WTC11 (cell line): ENCODE data around the gene CCSER1. TPM values are rescaled to one million over a fixed set of nuclear protein-coding genes. Genes with fewer than 3 reads are reported as not detected.

Source experiments
- ATAC-seq: fragments of 200-7000 bp; cut with Tn5 transposase; 2 replicates; pipeline ENCODE4 v1.10.0; 2021; ENCODE audit warnings: mild to moderate bottlenecking, moderate library complexity
- CTCF ChIA-PET: fragments of 300-600 bp; sonication (Branson Sonifier 250); formaldehyde crosslinking; loops from one replicate; lab custom pipeline; 2021; ENCODE audit warnings: antibody characterized with exemption; lab: Charles Lee
- POLR2A ChIA-PET: fragments of 350-600 bp; sonication (Branson Sonifier 250); formaldehyde crosslinking; loops from one replicate; lab custom pipeline; 2021; ENCODE audit warnings: antibody characterized with exemption; lab: Charles Lee
- DNase-seq: peaks from one replicate; pipeline ENCODE4 v3.0.0; 2021; ENCODE audit warnings: low spot score
- H3K27ac Mint-ChIP-seq: 2 replicates; pipeline ENCODE4 v1.8.0; 2021; ENCODE audit warnings: mixed read lengths
- H3K27me3 Mint-ChIP-seq: 2 replicates; pipeline ENCODE4 v1.8.0; 2021; ENCODE audit warnings: low read depth, mild to moderate bottlenecking, moderate library complexity, mixed read lengths
- H3K36me3 Mint-ChIP-seq: 2 replicates; pipeline ENCODE4 v1.8.0; 2021; ENCODE audit warnings: mixed read lengths
- H3K4me1 Mint-ChIP-seq: 2 replicates; pipeline ENCODE4 v1.8.0; 2022; ENCODE audit warnings: mixed read lengths
- H3K4me3 Mint-ChIP-seq: 2 replicates; pipeline ENCODE4 v1.8.0; 2021; ENCODE audit warnings: mild to moderate bottlenecking, moderate library complexity, mixed read lengths
- H3K9me3 Mint-ChIP-seq: 2 replicates; pipeline ENCODE4 v1.8.0; 2021; ENCODE audit warnings: mixed read lengths
- CBFB ChIP-seq: sonication (generic); formaldehyde crosslinking; IDR thresholded peaks from 2 replicates; pipeline ENCODE4 v1.8.1; 2022; ENCODE audit warnings: mild to moderate bottlenecking, low read depth, missing genetic modification reagents
- ELF4 ChIP-seq: sonication (generic); formaldehyde crosslinking; IDR thresholded peaks from 2 replicates; pipeline ENCODE4 v1.8.1; 2022; ENCODE audit warnings: low read depth, mild to moderate bottlenecking, moderate library complexity, missing genetic modification reagents
- ETV6 ChIP-seq: sonication (generic); formaldehyde crosslinking; IDR thresholded peaks from 2 replicates; pipeline ENCODE4 v1.8.1; 2022; ENCODE audit warnings: mild to moderate bottlenecking, missing genetic modification reagents
- FOXK1 ChIP-seq: sonication (generic); formaldehyde crosslinking; IDR thresholded peaks from 2 replicates; pipeline ENCODE4 v1.8.0; 2022; ENCODE audit warnings: mild to moderate bottlenecking, moderate library complexity, missing genetic modification reagents
- FOXP1 ChIP-seq: sonication (generic); formaldehyde crosslinking; IDR thresholded peaks from 2 replicates; pipeline ENCODE4 v1.8.0; 2022; ENCODE audit warnings: missing genetic modification reagents, mild to moderate bottlenecking, moderate library complexity, borderline replicate concordance
- HMGA2 ChIP-seq: fragments of 250-450 bp; sonication (Bioruptor Pico); IDR thresholded peaks from 2 replicates; pipeline ENCODE4 v1.4.0; 2021; ENCODE audit warnings: mild to moderate bottlenecking, moderate library complexity
- JAZF1 ChIP-seq: fragments of 250-450 bp; sonication (Bioruptor Pico); IDR thresholded peaks from 2 replicates; pipeline ENCODE4 v1.9.0; 2021; ENCODE audit warnings: moderate library complexity, mild to moderate bottlenecking, inconsistent platforms
- NR1H2 ChIP-seq: sonication (generic); formaldehyde crosslinking; IDR thresholded peaks from 2 replicates; pipeline ENCODE4 v1.9.0; 2021; ENCODE audit warnings: mild to moderate bottlenecking, moderate library complexity, missing genetic modification reagents
- SMAD4 ChIP-seq: sonication (generic); formaldehyde crosslinking; IDR thresholded peaks from 2 replicates; pipeline ENCODE4 v1.8.0; 2022; ENCODE audit warnings: mild to moderate bottlenecking, missing genetic modification reagents
- TEAD1 ChIP-seq: sonication (generic); formaldehyde crosslinking; IDR thresholded peaks from 2 replicates; pipeline ENCODE4 v1.8.0; 2022; ENCODE audit warnings: mild to moderate bottlenecking, missing genetic modification reagents
- ZNF232 ChIP-seq: sonication (generic); formaldehyde crosslinking; IDR thresholded peaks from 2 replicates; pipeline ENCODE4 v1.8.0; 2022; ENCODE audit warnings: mild to moderate bottlenecking, missing genetic modification reagents
- ZNF317 ChIP-seq: sonication (generic); formaldehyde crosslinking; IDR thresholded peaks from 2 replicates; pipeline ENCODE4 v1.8.1; 2023; ENCODE audit warnings: low read depth, mild to moderate bottlenecking, moderate library complexity, missing genetic modification reagents, borderline replicate concordance
- total RNA-seq: library from RNA; stranded (reverse); gene quantifications from 3 replicates; pipeline ENCODE4 v1.2.3, GENCODE V29; 2021
- TF ChIP-seq, protein P1 (sequence below): sonication (generic); formaldehyde crosslinking; IDR thresholded peaks from 2 replicates; pipeline ENCODE4 v1.8.1; 2022; ENCODE audit warnings: missing genetic modification reagents, borderline replicate concordance
- TF ChIP-seq, protein P2 (sequence below): sonication (generic); formaldehyde crosslinking; conservative IDR thresholded peaks from 2 replicates; pipeline ENCODE4 v1.8.1; 2023; ENCODE audit warnings: mild to moderate bottlenecking, low read depth, missing genetic modification reagents, moderate library complexity
- TF ChIP-seq, protein P3 (sequence below): sonication (generic); formaldehyde crosslinking; IDR thresholded peaks from 2 replicates; pipeline ENCODE4 v1.8.1; 2023; ENCODE audit warnings: mild to moderate bottlenecking, missing genetic modification reagents, borderline replicate concordance
- TF ChIP-seq, protein P4 (sequence below): sonication (generic); formaldehyde crosslinking; IDR thresholded peaks from 2 replicates; pipeline ENCODE4 v1.8.0; 2023; ENCODE audit warnings: mild to moderate bottlenecking, missing genetic modification reagents
- TF ChIP-seq, protein P5 (sequence below): sonication (generic); formaldehyde crosslinking; IDR thresholded peaks from 2 replicates; pipeline ENCODE4 v1.8.1; 2023; ENCODE audit warnings: mild to moderate bottlenecking, missing genetic modification reagents, moderate library complexity
- TF ChIP-seq, protein P6 (sequence below): sonication (generic); formaldehyde crosslinking; IDR thresholded peaks from 2 replicates; pipeline ENCODE4 v1.8.1; 2022; ENCODE audit warnings: mild to moderate bottlenecking, moderate library complexity, missing genetic modification reagents

CCSER1 gene
- total RNA-seq, 1 experiment from 2014 or later = 0.87 TPM

DNA sequence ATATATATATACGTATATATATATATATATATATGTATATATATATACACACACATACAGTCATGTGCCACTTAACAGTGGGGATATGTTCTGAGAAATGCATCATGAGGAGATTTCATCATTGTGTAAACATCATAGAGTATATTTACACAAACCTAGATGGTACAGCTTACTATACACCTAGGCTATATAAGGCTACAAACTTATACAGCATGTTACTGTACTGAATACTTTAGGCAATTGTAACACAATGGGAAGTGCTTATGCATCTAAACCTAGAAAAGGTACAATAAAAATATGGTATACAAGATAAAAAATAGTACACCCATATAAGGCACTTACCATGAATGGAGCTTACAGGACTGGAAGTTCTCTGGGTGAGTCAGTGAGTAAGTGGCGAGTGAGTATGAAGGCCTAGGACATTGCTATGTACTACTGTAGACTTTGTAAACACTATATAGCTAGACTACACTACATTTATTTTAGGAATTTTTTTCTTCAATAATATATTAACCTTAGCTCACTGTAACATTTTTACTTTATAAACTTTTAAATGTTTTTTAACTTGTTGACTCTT lies 13.2 kb upstream of the CCSER1 start:
- ChIA-PET CTCF (no interaction called here), POLR2A (no interaction called here)
- Mint-ChIP-seq H3K9me3 (no peaks in the 10 kb centered on the region), H3K27me3 (no peaks in the 10 kb centered on the region; the same call in 1 of the 2 replicates), H3K4me1 (no peaks in the 10 kb centered on the region), H3K4me3 (no peak overlapping the region), H3K27ac (no peak overlapping the region), H3K36me3 (no peaks in the 10 kb centered on the region)
- TF ChIP-seq, protein P1, sequence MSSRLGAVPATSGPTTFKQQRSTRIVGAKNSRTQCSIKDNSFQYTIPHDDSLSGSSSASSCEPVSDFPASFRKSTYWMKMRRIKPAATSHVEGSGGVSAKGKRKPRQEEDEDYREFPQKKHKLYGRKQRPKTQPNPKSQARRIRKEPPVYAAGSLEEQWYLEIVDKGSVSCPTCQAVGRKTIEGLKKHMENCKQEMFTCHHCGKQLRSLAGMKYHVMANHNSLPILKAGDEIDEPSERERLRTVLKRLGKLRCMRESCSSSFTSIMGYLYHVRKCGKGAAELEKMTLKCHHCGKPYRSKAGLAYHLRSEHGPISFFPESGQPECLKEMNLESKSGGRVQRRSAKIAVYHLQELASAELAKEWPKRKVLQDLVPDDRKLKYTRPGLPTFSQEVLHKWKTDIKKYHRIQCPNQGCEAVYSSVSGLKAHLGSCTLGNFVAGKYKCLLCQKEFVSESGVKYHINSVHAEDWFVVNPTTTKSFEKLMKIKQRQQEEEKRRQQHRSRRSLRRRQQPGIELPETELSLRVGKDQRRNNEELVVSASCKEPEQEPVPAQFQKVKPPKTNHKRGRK (CRISPR knock-in tag) = no peak
- TF ChIP-seq HMGA2 (CRISPR knock-in tag) (no peak), CBFB (CRISPR knock-in tag) (no peak), NR1H2 (no peak), JAZF1 (no peak), FOXK1 (CRISPR knock-in tag) (no peak), TEAD1 (CRISPR knock-in tag) (no peak), ZNF317 (no peak), SMAD4 (CRISPR knock-in tag) (no peak), ETV6 (CRISPR knock-in tag) (no peak), FOXP1 (no peak), ELF4 (CRISPR knock-in tag) (no peak), ZNF232 (CRISPR knock-in tag) (no peak)
- TF ChIP-seq, protein P2, sequence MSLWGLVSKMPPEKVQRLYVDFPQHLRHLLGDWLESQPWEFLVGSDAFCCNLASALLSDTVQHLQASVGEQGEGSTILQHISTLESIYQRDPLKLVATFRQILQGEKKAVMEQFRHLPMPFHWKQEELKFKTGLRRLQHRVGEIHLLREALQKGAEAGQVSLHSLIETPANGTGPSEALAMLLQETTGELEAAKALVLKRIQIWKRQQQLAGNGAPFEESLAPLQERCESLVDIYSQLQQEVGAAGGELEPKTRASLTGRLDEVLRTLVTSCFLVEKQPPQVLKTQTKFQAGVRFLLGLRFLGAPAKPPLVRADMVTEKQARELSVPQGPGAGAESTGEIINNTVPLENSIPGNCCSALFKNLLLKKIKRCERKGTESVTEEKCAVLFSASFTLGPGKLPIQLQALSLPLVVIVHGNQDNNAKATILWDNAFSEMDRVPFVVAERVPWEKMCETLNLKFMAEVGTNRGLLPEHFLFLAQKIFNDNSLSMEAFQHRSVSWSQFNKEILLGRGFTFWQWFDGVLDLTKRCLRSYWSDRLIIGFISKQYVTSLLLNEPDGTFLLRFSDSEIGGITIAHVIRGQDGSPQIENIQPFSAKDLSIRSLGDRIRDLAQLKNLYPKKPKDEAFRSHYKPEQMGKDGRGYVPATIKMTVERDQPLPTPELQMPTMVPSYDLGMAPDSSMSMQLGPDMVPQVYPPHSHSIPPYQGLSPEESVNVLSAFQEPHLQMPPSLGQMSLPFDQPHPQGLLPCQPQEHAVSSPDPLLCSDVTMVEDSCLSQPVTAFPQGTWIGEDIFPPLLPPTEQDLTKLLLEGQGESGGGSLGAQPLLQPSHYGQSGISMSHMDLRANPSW (CRISPR knock-in tag) = no peak
- TF ChIP-seq, protein P3, sequence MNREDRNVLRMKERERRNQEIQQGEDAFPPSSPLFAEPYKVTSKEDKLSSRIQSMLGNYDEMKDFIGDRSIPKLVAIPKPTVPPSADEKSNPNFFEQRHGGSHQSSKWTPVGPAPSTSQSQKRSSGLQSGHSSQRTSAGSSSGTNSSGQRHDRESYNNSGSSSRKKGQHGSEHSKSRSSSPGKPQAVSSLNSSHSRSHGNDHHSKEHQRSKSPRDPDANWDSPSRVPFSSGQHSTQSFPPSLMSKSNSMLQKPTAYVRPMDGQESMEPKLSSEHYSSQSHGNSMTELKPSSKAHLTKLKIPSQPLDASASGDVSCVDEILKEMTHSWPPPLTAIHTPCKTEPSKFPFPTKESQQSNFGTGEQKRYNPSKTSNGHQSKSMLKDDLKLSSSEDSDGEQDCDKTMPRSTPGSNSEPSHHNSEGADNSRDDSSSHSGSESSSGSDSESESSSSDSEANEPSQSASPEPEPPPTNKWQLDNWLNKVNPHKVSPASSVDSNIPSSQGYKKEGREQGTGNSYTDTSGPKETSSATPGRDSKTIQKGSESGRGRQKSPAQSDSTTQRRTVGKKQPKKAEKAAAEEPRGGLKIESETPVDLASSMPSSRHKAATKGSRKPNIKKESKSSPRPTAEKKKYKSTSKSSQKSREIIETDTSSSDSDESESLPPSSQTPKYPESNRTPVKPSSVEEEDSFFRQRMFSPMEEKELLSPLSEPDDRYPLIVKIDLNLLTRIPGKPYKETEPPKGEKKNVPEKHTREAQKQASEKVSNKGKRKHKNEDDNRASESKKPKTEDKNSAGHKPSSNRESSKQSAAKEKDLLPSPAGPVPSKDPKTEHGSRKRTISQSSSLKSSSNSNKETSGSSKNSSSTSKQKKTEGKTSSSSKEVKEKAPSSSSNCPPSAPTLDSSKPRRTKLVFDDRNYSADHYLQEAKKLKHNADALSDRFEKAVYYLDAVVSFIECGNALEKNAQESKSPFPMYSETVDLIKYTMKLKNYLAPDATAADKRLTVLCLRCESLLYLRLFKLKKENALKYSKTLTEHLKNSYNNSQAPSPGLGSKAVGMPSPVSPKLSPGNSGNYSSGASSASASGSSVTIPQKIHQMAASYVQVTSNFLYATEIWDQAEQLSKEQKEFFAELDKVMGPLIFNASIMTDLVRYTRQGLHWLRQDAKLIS (CRISPR knock-in tag) = no peak
- TF ChIP-seq, protein P4, sequence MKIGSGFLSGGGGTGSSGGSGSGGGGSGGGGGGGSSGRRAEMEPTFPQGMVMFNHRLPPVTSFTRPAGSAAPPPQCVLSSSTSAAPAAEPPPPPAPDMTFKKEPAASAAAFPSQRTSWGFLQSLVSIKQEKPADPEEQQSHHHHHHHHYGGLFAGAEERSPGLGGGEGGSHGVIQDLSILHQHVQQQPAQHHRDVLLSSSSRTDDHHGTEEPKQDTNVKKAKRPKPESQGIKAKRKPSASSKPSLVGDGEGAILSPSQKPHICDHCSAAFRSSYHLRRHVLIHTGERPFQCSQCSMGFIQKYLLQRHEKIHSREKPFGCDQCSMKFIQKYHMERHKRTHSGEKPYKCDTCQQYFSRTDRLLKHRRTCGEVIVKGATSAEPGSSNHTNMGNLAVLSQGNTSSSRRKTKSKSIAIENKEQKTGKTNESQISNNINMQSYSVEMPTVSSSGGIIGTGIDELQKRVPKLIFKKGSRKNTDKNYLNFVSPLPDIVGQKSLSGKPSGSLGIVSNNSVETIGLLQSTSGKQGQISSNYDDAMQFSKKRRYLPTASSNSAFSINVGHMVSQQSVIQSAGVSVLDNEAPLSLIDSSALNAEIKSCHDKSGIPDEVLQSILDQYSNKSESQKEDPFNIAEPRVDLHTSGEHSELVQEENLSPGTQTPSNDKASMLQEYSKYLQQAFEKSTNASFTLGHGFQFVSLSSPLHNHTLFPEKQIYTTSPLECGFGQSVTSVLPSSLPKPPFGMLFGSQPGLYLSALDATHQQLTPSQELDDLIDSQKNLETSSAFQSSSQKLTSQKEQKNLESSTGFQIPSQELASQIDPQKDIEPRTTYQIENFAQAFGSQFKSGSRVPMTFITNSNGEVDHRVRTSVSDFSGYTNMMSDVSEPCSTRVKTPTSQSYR (CRISPR knock-in tag) = no peak
- TF ChIP-seq, protein P5, sequence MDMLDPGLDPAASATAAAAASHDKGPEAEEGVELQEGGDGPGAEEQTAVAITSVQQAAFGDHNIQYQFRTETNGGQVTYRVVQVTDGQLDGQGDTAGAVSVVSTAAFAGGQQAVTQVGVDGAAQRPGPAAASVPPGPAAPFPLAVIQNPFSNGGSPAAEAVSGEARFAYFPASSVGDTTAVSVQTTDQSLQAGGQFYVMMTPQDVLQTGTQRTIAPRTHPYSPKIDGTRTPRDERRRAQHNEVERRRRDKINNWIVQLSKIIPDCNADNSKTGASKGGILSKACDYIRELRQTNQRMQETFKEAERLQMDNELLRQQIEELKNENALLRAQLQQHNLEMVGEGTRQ = no peak
- TF ChIP-seq, protein P6, sequence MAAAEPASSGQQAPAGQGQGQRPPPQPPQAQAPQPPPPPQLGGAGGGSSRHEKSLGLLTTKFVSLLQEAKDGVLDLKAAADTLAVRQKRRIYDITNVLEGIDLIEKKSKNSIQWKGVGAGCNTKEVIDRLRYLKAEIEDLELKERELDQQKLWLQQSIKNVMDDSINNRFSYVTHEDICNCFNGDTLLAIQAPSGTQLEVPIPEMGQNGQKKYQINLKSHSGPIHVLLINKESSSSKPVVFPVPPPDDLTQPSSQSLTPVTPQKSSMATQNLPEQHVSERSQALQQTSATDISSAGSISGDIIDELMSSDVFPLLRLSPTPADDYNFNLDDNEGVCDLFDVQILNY (CRISPR knock-in tag) = no peak
- ATAC-seq (no peak), DNase-seq (no peak)
